HEK293 (cell line): ENCODE results near the gene CENPX.

Experiments
- CTCF ChIP-seq: fragments of 450-650 bp; formaldehyde crosslinking; IDR thresholded peaks from 2 replicates; pipeline ENCODE4 v1.5.1; 2016; ENCODE audit warnings: missing biosample characterization, missing genetic modification characterization
- HOXA7 ChIP-seq: sonication (generic); formaldehyde crosslinking; IDR thresholded peaks from 2 replicates; pipeline ENCODE4 v1.8.1; 2022; ENCODE audit warnings: missing genetic modification reagents, borderline replicate concordance
- ZNF704 ChIP-seq: fragments of 450-650 bp; formaldehyde crosslinking; IDR thresholded peaks from 2 replicates; pipeline ENCODE4 v1.5.1; 2016; ENCODE audit warnings: missing biosample characterization, missing genetic modification characterization
- ZNF776 ChIP-seq: fragments of 450-650 bp; formaldehyde crosslinking; IDR thresholded peaks from 2 replicates; pipeline ENCODE4 v1.5.0; 2017; ENCODE audit warnings: missing biosample characterization, missing genetic modification characterization, borderline replicate concordance
- TF ChIP-seq, protein P1 (sequence below): fragments of 450-650 bp; formaldehyde crosslinking; IDR thresholded peaks from 2 replicates; pipeline ENCODE4 v1.5.1; 2016; ENCODE audit warnings: missing biosample characterization, missing genetic modification characterization
- TF ChIP-seq, protein P2 (sequence below): fragments of 450-650 bp; formaldehyde crosslinking; IDR thresholded peaks from 2 replicates; pipeline ENCODE4 v1.5.1; 2016; ENCODE audit warnings: missing biosample characterization, missing genetic modification characterization

GRCh38 chr17:82028246-82028645 lies 5.6 kb upstream of the CENPX start:
- TF ChIP-seq ZNF704, result no peak
- no peak for TF ChIP-seq HOXA7
- TF ChIP-seq CTCF (tag by site-specific recombination), result no peak
- TF ChIP-seq, protein P1, sequence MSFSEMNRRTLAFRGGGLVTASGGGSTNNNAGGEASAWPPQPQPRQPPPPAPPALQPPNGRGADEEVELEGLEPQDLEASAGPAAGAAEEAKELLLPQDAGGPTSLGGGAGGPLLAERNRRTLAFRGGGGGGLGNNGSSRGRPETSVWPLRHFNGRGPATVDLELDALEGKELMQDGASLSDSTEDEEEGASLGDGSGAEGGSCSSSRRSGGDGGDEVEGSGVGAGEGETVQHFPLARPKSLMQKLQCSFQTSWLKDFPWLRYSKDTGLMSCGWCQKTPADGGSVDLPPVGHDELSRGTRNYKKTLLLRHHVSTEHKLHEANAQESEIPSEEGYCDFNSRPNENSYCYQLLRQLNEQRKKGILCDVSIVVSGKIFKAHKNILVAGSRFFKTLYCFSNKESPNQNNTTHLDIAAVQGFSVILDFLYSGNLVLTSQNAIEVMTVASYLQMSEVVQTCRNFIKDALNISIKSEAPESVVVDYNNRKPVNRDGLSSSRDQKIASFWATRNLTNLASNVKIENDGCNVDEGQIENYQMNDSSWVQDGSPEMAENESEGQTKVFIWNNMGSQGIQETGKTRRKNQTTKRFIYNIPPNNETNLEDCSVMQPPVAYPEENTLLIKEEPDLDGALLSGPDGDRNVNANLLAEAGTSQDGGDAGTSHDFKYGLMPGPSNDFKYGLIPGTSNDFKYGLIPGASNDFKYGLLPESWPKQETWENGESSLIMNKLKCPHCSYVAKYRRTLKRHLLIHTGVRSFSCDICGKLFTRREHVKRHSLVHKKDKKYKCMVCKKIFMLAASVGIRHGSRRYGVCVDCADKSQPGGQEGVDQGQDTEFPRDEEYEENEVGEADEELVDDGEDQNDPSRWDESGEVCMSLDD (tag by site-specific recombination), result no peak
- no peak for TF ChIP-seq ZNF776 (tag by site-specific recombination)
- TF ChIP-seq, protein P2, sequence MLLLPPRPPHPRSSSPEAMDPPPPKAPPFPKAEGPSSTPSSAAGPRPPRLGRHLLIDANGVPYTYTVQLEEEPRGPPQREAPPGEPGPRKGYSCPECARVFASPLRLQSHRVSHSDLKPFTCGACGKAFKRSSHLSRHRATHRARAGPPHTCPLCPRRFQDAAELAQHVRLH (tag by site-specific recombination), result no peak
